ENCODE measurements around the gene PDGFA.

PDGFA gene

GRCh38 chr7:471191-471865 lies 48.3 kb downstream of the PDGFA start:
- no peak for DNase-seq

- no peak for DNase-seq
Measured at GRCh38 chr7:469563-469961, 50.1 kb downstream of the PDGFA start.

- no peak for DNase-seq
Measured at GRCh38 chr7:468681-469562, 50.7 kb downstream of the PDGFA start.

GRCh38 chr7:467856-468545 lies 51.6 kb downstream of the PDGFA start:
- DNase-seq: no peak

GRCh38 chr7:467393-467828 lies 52.2 kb downstream of the PDGFA start:
- no peak for DNase-seq

- no peak for DNase-seq
Measured at GRCh38 chr7:466465-467191, 53.0 kb downstream of the PDGFA start.

GRCh38 chr7:465710-466400 lies 53.8 kb downstream of the PDGFA start:
- no peak for DNase-seq

- no peak for DNase-seq
Measured at GRCh38 chr7:464454-465401, 54.9 kb downstream of the PDGFA start.

GRCh38 chr7:463817-464453 lies 55.7 kb downstream of the PDGFA start:
- no peak for DNase-seq

- DNase-seq: no peak
Measured at GRCh38 chr7:463362-463781, 56.3 kb downstream of the PDGFA start.

GRCh38 chr7:462173-463103 lies 57.2 kb downstream of the PDGFA start:
- DNase-seq: no peak

GRCh38 chr7:461453-462172 lies 58.0 kb downstream of the PDGFA start:
- no peak for DNase-seq

GRCh38 chr7:461117-461452 lies 58.6 kb downstream of the PDGFA start:
- DNase-seq: no peak

GRCh38 chr7:460374-461116 lies 59.1 kb downstream of the PDGFA start:
- no peak for DNase-seq

- no peak for DNase-seq
Measured at GRCh38 chr7:459584-460373, 59.9 kb downstream of the PDGFA start.

- no peak for DNase-seq
Measured at GRCh38 chr7:458511-459245, 61.0 kb downstream of the PDGFA start.
